ENCODE data around the gene NPL.

The NPL gene

GRCh38 chr1:182833271-182833670, 43.7 kb downstream of the NPL start:
- CTCF ChIA-PET = interaction anchor here (0.6 kb wide), 1 partner anchor 37 kb away, joined by 3 read pairs; no protein-coding TSS in a partner anchor
- TF ChIP-seq PKNOX1 (IDR thresholded peaks at IDR 0.05) (no peak), ZNF384 (IDR thresholded peaks at IDR 0.05) (no peak), BHLHE40 (IDR thresholded peaks at IDR 0.05; ENCODE audit: borderline replicate concordance) (no peak), NFRKB (IDR thresholded peaks at IDR 0.05) (no peak), L3MBTL2 (conservative IDR thresholded peaks at IDR 0.05) (no peak), FOXK2 (IDR thresholded peaks at IDR 0.05) (no peak), HDGF (IDR thresholded peaks at IDR 0.05; ENCODE audit: borderline replicate concordance) (no peak), SP1 (IDR thresholded peaks at IDR 0.05) (no peak), ELF4 (IDR thresholded peaks at IDR 0.05) (no peak), CTBP1 (IDR thresholded peaks at IDR 0.05; ENCODE audit: borderline replicate concordance) (no peak)
- no peak for DNase-seq (ENCODE audit: extremely low spot score)
- POLR2A ChIA-PET = no interaction called here

GRCh38 chr1:182834326-182834725, 44.8 kb downstream of the NPL start:
- ChIA-PET CTCF (no interaction called here), POLR2A (no interaction called here)
- TF ChIP-seq PKNOX1 (IDR thresholded peaks at IDR 0.05) (no peak), ARNT (IDR thresholded peaks at IDR 0.05) (no peak), ELF4 (IDR thresholded peaks at IDR 0.05) (no peak), SP1 (IDR thresholded peaks at IDR 0.05) (no peak)
- no peak for DNase-seq (ENCODE audit: extremely low spot score)

- CTCF ChIA-PET = no interaction called here
- DNase-seq (ENCODE audit: extremely low spot score) = no peak
- no peak for TF ChIP-seq BHLHE40 (IDR thresholded peaks at IDR 0.05; ENCODE audit: borderline replicate concordance)
- TF ChIP-seq HDGF (IDR thresholded peaks at IDR 0.05; ENCODE audit: borderline replicate concordance) = no peak
- no peak for TF ChIP-seq TARDBP (IDR thresholded peaks at IDR 0.05)
- TF ChIP-seq FOXM1 (IDR thresholded peaks at IDR 0.05; ENCODE audit: borderline replicate concordance) = no peak
- no peak for TF ChIP-seq ZNF384 (IDR thresholded peaks at IDR 0.05)
- no peak for TF ChIP-seq FOXA1 (IDR thresholded peaks at IDR 0.05)
- no peak for TF ChIP-seq CTBP1 (IDR thresholded peaks at IDR 0.05; ENCODE audit: borderline replicate concordance)
- no peak for TF ChIP-seq ARNT (IDR thresholded peaks at IDR 0.05)
- no peak for TF ChIP-seq SUZ12 (IDR thresholded peaks at IDR 0.05)
- no peak for TF ChIP-seq PKNOX1 (IDR thresholded peaks at IDR 0.05)
- TF ChIP-seq NFRKB (IDR thresholded peaks at IDR 0.05) = no peak
- no peak for TF ChIP-seq LEF1 (IDR thresholded peaks at IDR 0.05; ENCODE audit: borderline replicate concordance)
- no peak for TF ChIP-seq L3MBTL2 (conservative IDR thresholded peaks at IDR 0.05)
- no peak for TF ChIP-seq SP1 (IDR thresholded peaks at IDR 0.05)
- TF ChIP-seq ELF4 (IDR thresholded peaks at IDR 0.05) = no peak
- POLR2A ChIA-PET = no interaction called here
Observed at GRCh38 chr1:182835806-182836205, 46.2 kb downstream of the NPL start.

- ChIA-PET CTCF (no interaction called here), POLR2A (interaction anchor here (1.2 to 1.8 kb wide), 3 partner anchors 12 to 47 kb away, joined by 3 to 4 read pairs (median 4); no protein-coding TSS in a partner anchor)
- TF ChIP-seq FOXK2 (IDR thresholded peaks at IDR 0.05) (no peak), FOXM1 (IDR thresholded peaks at IDR 0.05; ENCODE audit: borderline replicate concordance) (no peak), SP1 (IDR thresholded peaks at IDR 0.05) (no peak), TARDBP (IDR thresholded peaks at IDR 0.05) (no peak), CTBP1 (IDR thresholded peaks at IDR 0.05; ENCODE audit: borderline replicate concordance) (no peak), BHLHE40 (IDR thresholded peaks at IDR 0.05; ENCODE audit: borderline replicate concordance) (no peak), NFRKB (IDR thresholded peaks at IDR 0.05) (no peak), PKNOX1 (IDR thresholded peaks at IDR 0.05) (no peak), SUZ12 (IDR thresholded peaks at IDR 0.05) (no peak), L3MBTL2 (conservative IDR thresholded peaks at IDR 0.05) (peak; percentile 93; the same call in 1 of the 2 replicates), HDGF (IDR thresholded peaks at IDR 0.05; ENCODE audit: borderline replicate concordance) (no peak), ELF4 (IDR thresholded peaks at IDR 0.05) (peak; percentile 55; the same call in 1 of the 2 replicates), FOXA1 (IDR thresholded peaks at IDR 0.05) (no peak), ARNT (IDR thresholded peaks at IDR 0.05) (peak; percentile 60; the same call in 1 of the 2 replicates), ZNF384 (IDR thresholded peaks at IDR 0.05) (no peak), LEF1 (IDR thresholded peaks at IDR 0.05; ENCODE audit: borderline replicate concordance) (peak; percentile 51; the same call in 1 of the 2 replicates)
- peak; percentile 100 for DNase-seq (ENCODE audit: extremely low spot score)
Observed at GRCh38 chr1:182839209-182840066, 49.9 kb downstream of the NPL start, which contains the start of gene DHX9. TSS of gene DHX9 (plus strand) at chr1:182839347. CDS start at chr1:182842567, 3,220 bp downstream.

GRCh38 chr1:182841368-182841988, 51.9 kb downstream of the NPL start:
- TF ChIP-seq ZNF384 (IDR thresholded peaks at IDR 0.05) (no peak), ELF4 (IDR thresholded peaks at IDR 0.05) (no peak), BHLHE40 (IDR thresholded peaks at IDR 0.05; ENCODE audit: borderline replicate concordance) (no peak), FOXM1 (IDR thresholded peaks at IDR 0.05; ENCODE audit: borderline replicate concordance) (no peak), LEF1 (IDR thresholded peaks at IDR 0.05; ENCODE audit: borderline replicate concordance) (no peak), CTBP1 (IDR thresholded peaks at IDR 0.05; ENCODE audit: borderline replicate concordance) (no peak), HDGF (IDR thresholded peaks at IDR 0.05; ENCODE audit: borderline replicate concordance) (no peak), ARNT (IDR thresholded peaks at IDR 0.05) (no peak)
- ChIA-PET POLR2A (no interaction called here), CTCF (no interaction called here)
- no peak for DNase-seq (ENCODE audit: extremely low spot score)
